MM.1S (cell line): ENCODE results near the gene RBAK.

Experiments
- CTCF ChIP-seq: fragments of 300-600 bp; sonication (generic); IDR thresholded peaks from 2 replicates; pipeline ENCODE4 v1.5.1; 2016; ENCODE audit warnings: antibody characterized with exemption, low read length, mixed read lengths
- EZH2 ChIP-seq: fragments of 300-600 bp; sonication (generic); optimal IDR thresholded peaks from 2 replicates; pipeline ENCODE3; 2017; ENCODE audit warnings: low read depth, mild to moderate bottlenecking, antibody characterized with exemption, low read length, mixed read lengths
- EZH2phosphoT487 ChIP-seq: fragments of 300-600 bp; sonication (generic); IDR thresholded peaks from 2 replicates; pipeline ENCODE4 v1.6.1; 2018; ENCODE audit warnings: antibody characterized with exemption, low read length

GRCh38 chr7:5083311-5083711, 37.7 kb downstream of the RBAK start:
- TF ChIP-seq EZH2phosphoT487 (no peak), CTCF (no peak), EZH2 (no peak)
